Measurements from ENCODE around the gene TOMM22.

The TOMM22 gene

GRCh38 chr22:38696606-38697424 lies 15.1 kb downstream of the TOMM22 start:
- no peak for DNase-seq

GRCh38 chr22:38697425-38698089 lies 15.8 kb downstream of the TOMM22 start:
- no peak for DNase-seq

- no peak for DNase-seq
These were observed 16.8 kb downstream of the TOMM22 start for GRCh38 chr22:38698407-38699094.

GRCh38 chr22:38699143-38699542 lies 17.4 kb downstream of the TOMM22 start:
- no peak for DNase-seq

GRCh38 chr22:38699784-38700183 lies 18.0 kb downstream of the TOMM22 start:
- no peak for DNase-seq

GRCh38 chr22:38700270-38700788 lies 18.6 kb downstream of the TOMM22 start:
- DNase-seq = peak in 1 of 2 experiments; percentile 62

GRCh38 chr22:38700789-38701628 lies 19.3 kb downstream of the TOMM22 start, which contains the start of gene JOSD1:
Gene JOSD1, minus strand, starts transcription at chr22:38700943. Its CDS starts 956 bp downstream, at chr22:38699987.
- peak; percentile 80 to 86 for DNase-seq

- peak in 1 of 2 experiments; percentile 11 for DNase-seq
These were observed 23.0 kb downstream of the TOMM22 start for GRCh38 chr22:38704654-38705234.

GRCh38 chr22:38705235-38706100 lies 23.7 kb downstream of the TOMM22 start, which contains the start of gene GTPBP1:
Gene GTPBP1, plus strand, starts transcription at chr22:38705944. Its CDS starts 12 bp downstream, at chr22:38705956.
- DNase-seq = peak; percentile 100

- DNase-seq = no peak
These were observed 24.5 kb downstream of the TOMM22 start for GRCh38 chr22:38706101-38706900.

GRCh38 chr22:38706901-38707195 lies 25.1 kb downstream of the TOMM22 start:
- no peak for DNase-seq

- DNase-seq = no peak
These were observed 25.6 kb downstream of the TOMM22 start for GRCh38 chr22:38707346-38707745.

GRCh38 chr22:38707984-38708383 lies 26.2 kb downstream of the TOMM22 start:
- DNase-seq = no peak

- DNase-seq = no peak
These were observed 27.5 kb downstream of the TOMM22 start for GRCh38 chr22:38709306-38709705.

- no peak for DNase-seq
These were observed 28.6 kb downstream of the TOMM22 start for GRCh38 chr22:38710351-38710750.

- no peak for DNase-seq
These were observed 29.1 kb downstream of the TOMM22 start for GRCh38 chr22:38710866-38711265.

GRCh38 chr22:38712486-38713207 lies 30.9 kb downstream of the TOMM22 start:
- DNase-seq = no peak

- DNase-seq = no peak
These were observed 32.2 kb downstream of the TOMM22 start for GRCh38 chr22:38713921-38714320.

- no peak for DNase-seq
These were observed 33.5 kb downstream of the TOMM22 start for GRCh38 chr22:38715176-38715764.
